Liver (tissue), 3 donors: ENCODE data around the gene TSHZ3.

Experiments used
- GABPA ChIP-seq, 2 donors: IDR thresholded peaks in 1 of 2; conservative IDR thresholded peaks in 1 of 2; 2 replicates each; pipeline ENCODE4 v1.6.1; 2016; ENCODE audit warnings: antibody characterized with exemption in 2 of 2, mild to moderate bottlenecking in 1 of 2, moderate library complexity in 1 of 2
- TAF1 ChIP-seq: conservative IDR thresholded peaks from 2 replicates; pipeline ENCODE4 v1.6.1; 2016; ENCODE audit warnings: antibody characterized with exemption, mild to moderate bottlenecking
- YY1 ChIP-seq: IDR thresholded peaks from 2 replicates; pipeline ENCODE4 v1.6.1; 2016; ENCODE audit warnings: antibody characterized with exemption, mild to moderate bottlenecking
- TF ChIP-seq, protein P1 (sequence below): fragments of 150-350 bp; IDR thresholded peaks from 2 replicates; pipeline ENCODE4 v1.5.1; 2017; ENCODE audit warnings: improper control_type of control experiment, low read depth, low read length; ENCODE audit not compliant: missing input control
- TF ChIP-seq, protein P2 (sequence below): IDR thresholded peaks from 2 replicates; pipeline ENCODE4 v1.6.1; 2016; ENCODE audit warnings: antibody characterized with exemption
- donor health status: healthy.
- donor health status: healthy.

DNA sequence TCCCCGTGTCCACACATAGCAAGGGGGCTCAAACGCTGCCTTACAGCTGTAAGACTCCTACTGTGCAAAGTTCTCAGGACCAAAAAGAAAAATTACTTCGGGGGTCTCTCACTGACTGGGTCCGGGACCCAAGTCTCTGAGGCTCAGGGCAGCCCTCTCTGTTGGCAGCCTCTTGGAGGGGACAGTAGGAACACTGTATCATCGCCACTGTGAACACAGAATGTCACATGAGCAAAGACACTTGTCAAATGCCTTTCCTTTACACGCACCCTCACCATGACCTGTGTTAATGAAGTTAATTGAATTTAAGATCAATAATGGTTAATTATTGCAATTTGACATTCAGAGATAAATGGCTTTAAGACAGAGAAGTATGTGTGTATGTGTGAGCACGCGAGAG, 49.6 kb downstream of the TSHZ3 start:
- TF ChIP-seq, protein P1, sequence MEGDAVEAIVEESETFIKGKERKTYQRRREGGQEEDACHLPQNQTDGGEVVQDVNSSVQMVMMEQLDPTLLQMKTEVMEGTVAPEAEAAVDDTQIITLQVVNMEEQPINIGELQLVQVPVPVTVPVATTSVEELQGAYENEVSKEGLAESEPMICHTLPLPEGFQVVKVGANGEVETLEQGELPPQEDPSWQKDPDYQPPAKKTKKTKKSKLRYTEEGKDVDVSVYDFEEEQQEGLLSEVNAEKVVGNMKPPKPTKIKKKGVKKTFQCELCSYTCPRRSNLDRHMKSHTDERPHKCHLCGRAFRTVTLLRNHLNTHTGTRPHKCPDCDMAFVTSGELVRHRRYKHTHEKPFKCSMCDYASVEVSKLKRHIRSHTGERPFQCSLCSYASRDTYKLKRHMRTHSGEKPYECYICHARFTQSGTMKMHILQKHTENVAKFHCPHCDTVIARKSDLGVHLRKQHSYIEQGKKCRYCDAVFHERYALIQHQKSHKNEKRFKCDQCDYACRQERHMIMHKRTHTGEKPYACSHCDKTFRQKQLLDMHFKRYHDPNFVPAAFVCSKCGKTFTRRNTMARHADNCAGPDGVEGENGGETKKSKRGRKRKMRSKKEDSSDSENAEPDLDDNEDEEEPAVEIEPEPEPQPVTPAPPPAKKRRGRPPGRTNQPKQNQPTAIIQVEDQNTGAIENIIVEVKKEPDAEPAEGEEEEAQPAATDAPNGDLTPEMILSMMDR = no peak
- no peak for TF ChIP-seq GABPA (IDR thresholded peaks at IDR 0.05 in 1 of 2, conservative IDR thresholded peaks at IDR 0.05 in 1 of 2)
- no peak for TF ChIP-seq TAF1
- no peak for TF ChIP-seq YY1
- TF ChIP-seq, protein P2, sequence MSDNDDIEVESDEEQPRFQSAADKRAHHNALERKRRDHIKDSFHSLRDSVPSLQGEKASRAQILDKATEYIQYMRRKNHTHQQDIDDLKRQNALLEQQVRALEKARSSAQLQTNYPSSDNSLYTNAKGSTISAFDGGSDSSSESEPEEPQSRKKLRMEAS = no peak
